GM12864 (cell line): Measurements from ENCODE around the gene ATIC.
A peak's percentile ranks its signal among the peaks of the same experiment; 100 is the strongest.

Experiments used
- DNase-seq: peaks from one replicate; pipeline ENCODE4 v3.0.0-alpha.2; 2011; ENCODE audit warnings: low read depth
- H3K4me3 ChIP-seq: 2 replicates; pipeline ENCODE4 v1.5.1; 2011; ENCODE audit warnings: mild to moderate bottlenecking, low read depth, low read length, control low read depth
- TF ChIP-seq, protein P1 (sequence below): IDR thresholded peaks from 2 replicates; pipeline ENCODE4 v1.5.1; 2011; ENCODE audit warnings: low read depth, mild to moderate bottlenecking, moderate library complexity, low read length, control low read depth, inconsistent platforms; ENCODE audit errors: missing control alignments

The ATIC gene

DNA sequence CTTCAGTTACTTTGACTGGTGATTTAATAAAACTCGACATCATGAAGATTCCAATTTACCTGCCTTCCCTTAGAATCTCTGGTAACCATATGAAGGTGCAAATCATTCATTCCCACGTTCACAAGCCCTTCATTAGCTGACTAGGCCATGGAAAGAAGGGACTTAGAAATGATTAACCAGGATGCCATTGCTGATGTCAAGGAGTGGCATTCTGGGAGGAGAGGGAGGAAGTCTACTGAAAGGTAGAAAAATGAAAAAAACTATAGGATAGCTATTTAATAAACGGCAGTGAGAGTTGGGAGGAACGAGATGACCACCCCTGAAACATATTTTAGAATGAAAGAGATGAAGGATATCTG is 1.4 kb downstream of the ATIC start:
- peak overlapping the region; percentile 96 for H3K4me3 ChIP-seq
- DNase-seq, result no peak
- TF ChIP-seq, protein P1, sequence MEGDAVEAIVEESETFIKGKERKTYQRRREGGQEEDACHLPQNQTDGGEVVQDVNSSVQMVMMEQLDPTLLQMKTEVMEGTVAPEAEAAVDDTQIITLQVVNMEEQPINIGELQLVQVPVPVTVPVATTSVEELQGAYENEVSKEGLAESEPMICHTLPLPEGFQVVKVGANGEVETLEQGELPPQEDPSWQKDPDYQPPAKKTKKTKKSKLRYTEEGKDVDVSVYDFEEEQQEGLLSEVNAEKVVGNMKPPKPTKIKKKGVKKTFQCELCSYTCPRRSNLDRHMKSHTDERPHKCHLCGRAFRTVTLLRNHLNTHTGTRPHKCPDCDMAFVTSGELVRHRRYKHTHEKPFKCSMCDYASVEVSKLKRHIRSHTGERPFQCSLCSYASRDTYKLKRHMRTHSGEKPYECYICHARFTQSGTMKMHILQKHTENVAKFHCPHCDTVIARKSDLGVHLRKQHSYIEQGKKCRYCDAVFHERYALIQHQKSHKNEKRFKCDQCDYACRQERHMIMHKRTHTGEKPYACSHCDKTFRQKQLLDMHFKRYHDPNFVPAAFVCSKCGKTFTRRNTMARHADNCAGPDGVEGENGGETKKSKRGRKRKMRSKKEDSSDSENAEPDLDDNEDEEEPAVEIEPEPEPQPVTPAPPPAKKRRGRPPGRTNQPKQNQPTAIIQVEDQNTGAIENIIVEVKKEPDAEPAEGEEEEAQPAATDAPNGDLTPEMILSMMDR, result no peak

DNA sequence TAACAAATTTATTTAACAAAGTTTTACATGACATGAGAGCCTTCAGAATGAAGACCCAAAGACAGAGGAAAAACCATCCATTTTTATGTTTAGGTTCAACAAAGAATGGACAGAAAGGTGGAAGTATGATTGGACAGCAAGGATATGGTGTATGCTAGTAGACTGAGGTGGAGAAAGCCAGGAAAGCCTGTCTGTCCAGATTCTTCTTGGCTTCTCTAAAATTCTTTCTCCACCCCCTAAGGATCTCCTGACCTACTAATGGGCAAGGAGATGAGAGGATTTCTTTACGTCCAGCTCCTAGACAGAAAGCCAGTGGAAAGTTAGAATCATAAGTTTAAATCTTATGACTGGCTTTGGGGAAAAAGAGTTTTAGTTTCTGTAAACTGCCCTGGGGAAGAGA is 3.0 kb downstream of the ATIC start:
- no peak overlapping the region for H3K4me3 ChIP-seq
- no peak for DNase-seq
- TF ChIP-seq, protein P1, result no peak

DNA sequence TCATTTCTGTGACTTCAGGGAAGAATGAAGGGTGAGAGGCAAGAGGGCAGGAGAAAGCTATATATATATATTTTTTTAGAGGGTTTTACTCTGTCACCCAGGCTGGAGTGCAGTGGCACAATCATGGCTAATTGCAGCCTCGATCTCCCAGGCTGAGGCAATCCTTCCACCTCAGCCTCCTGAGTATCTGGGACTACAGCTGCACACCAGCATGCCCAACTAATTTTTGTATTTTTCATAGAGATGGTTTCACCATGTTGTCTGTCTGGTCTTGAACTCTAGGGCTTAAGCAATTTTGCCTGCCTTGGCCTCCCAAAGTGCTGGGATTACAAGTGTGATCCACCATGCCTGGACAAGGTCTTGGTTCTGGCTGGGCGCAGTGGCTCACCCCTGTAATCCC is 3.4 kb downstream of the ATIC start:
- no peak overlapping the region for H3K4me3 ChIP-seq
- TF ChIP-seq, protein P1, result no peak

DNA sequence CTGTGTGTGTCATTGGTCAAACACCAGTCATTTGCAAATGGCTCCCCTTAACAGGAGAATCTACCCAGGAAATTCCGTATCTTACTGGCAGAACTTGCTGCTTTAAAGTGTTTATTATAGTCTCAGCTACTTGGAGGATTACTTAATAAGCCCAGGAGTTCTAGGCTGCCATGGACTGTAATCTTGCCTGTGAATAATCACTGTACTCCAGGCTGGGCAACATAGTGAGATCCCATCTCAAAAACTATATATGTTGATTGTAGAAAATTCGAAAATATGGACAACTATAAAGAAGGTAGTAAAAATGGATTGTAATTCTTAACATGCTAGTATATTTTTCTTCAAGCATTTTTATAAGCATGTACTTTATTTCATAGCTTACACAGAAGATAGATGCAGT is 4.5 kb downstream of the ATIC start:
- H3K4me3 ChIP-seq, result no peak overlapping the region
- TF ChIP-seq, protein P1, result no peak
- no peak for DNase-seq

More for the DNA sequence above, 3.4 kb downstream of the ATIC start:
- DNase-seq, result no peak

DNA sequence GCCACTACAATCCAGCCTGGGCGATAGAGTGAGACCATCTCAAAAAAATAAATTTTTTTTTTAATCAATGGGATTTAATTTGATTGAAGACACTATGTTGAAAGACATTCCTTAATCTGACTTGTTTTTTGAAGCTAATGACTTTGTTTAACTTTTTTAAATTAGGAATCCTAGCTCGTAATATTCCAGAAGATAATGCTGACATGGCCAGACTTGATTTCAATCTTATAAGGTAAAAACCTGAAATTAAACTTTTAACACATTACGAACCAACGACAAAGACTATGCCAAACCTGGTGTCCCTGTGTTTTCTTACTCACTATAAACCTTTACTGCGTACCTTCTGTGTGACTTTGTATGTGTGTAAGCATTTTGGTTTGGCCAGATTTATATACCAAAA is 7.6 kb downstream of the ATIC start:
- TF ChIP-seq, protein P1, result no peak
- no peak for DNase-seq

DNA sequence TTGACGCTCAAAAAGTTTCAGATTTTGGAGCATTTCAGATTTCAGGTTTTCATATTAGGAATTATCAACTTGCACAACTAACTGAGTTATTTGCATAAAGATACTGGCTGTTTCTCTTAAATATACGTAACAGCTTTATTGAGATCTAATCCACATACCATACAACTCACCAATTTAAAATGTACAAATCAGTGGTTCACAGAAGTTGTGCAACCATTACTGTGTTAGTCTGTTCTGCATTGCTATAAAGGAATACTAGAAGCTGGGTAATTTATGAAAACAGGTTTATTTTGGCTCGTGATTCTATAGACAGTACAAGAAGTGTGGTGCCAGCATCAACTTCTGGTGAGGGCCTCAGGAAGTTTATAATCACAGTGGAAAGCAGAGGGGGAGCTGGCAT is 8.2 kb downstream of the ATIC start:
- no peak overlapping the region for H3K4me3 ChIP-seq
- TF ChIP-seq, protein P1, result no peak
- no peak for DNase-seq

More for the DNA sequence above, 7.6 kb downstream of the ATIC start:
- H3K4me3 ChIP-seq, result no peak overlapping the region

DNA sequence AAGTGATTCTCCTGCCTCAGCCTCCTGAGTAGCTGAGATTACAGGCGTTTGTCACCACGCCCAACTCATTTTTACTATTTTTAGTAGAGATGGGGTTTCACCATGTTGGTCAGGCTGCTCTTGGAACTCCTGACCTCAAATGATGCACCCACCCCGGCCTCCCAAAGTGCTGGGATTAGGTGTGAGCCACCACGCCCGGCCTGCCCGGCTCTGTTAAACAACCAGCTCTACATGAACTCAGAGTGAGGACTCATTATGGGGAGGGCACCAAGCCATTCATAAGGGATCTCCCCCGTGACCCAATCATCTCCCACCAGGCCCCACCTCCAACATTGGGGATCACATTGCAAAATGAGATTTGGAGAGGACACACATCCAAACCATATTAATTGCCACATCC is 8.8 kb downstream of the ATIC start:
- DNase-seq, result no peak
- H3K4me3 ChIP-seq, result no peak overlapping the region
- TF ChIP-seq, protein P1, result no peak
